ENCODE results near the gene S100A1.

The S100A1 gene

GRCh38 chr1:153610811-153611301, 17.4 kb upstream of the S100A1 start:
- DNase-seq (ENCODE audit: low read depth): no peak

DNA sequence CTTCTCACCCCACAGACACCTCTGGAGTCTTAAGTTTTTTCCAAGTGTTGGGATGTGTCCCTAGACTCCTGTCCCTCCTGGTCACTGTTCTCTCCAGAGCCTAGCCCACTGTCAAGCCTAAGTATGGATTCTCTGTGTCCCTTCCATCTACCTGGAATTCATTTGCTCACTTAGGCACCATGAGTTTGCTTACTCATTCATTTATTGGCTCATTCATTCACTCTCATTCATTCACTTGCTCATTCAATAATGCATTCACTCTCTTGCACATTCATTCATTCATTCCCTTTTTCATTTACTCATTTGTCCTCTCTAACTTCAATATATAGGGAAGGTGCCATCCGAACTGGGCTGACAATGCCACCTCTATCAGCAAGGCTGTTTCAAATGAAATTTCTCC, 16.9 kb upstream of the S100A1 start:
- DNase-seq (ENCODE audit: low read depth): no peak

GRCh38 chr1:153612111-153612754, 16.0 kb upstream of the S100A1 start:
- no peak for DNase-seq (ENCODE audit: low read depth)

GRCh38 chr1:153612755-153613331, 15.4 kb upstream of the S100A1 start, which contains the start of gene S100A16:
Gene S100A16, minus strand, starts transcription at chr1:153613137. Its CDS starts 4,986 bp downstream, at chr1:153608151.
- DNase-seq (ENCODE audit: low read depth): no peak

- no peak for DNase-seq (ENCODE audit: low read depth)
Measured at GRCh38 chr1:153613406-153613805, 14.8 kb upstream of the S100A1 start.

GRCh38 chr1:153614189-153614900, 13.9 kb upstream of the S100A1 start:
- no peak for DNase-seq (ENCODE audit: low read depth)

DNA sequence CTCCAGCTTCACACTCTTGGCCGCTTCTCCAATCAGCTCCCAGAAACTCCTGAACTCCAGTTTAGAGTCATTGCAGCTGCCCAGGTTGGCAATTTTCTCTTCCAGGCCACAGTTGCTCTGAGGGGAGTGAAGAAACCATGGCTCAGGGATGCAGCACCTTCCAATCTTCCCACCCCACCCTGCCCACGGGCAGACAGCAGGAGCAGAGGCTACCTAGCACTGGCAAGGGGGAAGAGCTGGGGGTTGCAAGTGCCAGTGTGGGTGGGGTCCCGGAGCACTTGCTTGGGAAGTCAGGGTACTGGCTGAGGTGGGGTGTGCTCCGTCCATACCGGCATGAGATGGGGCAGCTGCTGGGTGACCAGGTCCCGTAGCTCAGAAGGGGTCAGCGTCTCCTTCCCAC, 13.3 kb upstream of the S100A1 start:
- DNase-seq (ENCODE audit: low read depth): no peak

GRCh38 chr1:153615406-153615805, 12.8 kb upstream of the S100A1 start:
- DNase-seq (ENCODE audit: low read depth): no peak

- no peak for DNase-seq (ENCODE audit: low read depth)
Measured at GRCh38 chr1:153616144-153616916, 11.9 kb upstream of the S100A1 start, which contains the start of gene S100A14. Gene S100A14, minus strand, starts transcription at chr1:153616325. Its CDS starts 467 bp downstream, at chr1:153615858.

DNA sequence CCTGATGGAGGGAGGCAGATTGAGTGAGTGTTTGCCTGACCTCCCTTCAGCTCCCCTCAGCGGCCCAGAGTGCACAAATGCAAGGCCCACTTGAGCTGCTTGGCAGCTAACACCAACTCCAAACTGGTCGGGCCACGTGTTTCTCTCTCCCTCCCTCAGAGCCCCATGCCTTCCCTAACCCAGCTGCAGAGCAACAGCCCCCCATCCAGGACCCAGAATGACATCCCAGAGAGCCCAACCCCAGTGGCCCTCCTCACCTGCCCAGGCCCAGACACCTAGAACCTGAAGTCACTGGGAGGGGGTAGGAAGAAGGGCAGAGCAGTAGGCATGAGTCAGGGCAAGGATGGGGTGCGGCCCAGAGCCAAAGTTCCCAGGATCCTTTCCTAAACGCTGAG, 11.3 kb upstream of the S100A1 start:
- DNase-seq (ENCODE audit: low read depth): no peak

GRCh38 chr1:153617663-153618062, 10.6 kb upstream of the S100A1 start:
- no peak for DNase-seq (ENCODE audit: low read depth)

DNA sequence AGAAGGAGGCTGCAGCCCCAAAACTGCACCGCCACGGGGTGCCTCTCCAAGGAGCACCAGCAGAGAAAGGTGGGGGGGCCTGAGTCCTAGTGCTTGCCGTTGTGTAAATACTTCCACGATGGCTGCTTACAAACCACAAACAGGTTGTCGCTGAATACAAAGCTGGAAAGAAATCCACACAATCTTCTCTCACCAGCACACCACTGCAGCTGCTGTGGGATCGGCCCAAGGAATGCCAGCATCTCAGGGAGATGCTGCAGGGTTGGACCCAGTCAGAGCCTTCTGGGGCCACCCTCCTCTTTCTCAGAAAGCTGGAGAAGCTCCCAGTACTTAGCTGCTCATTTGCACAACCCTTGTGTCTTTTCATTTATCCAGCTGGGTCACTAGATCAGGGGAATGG, 9.1 kb upstream of the S100A1 start:
- no peak for DNase-seq (ENCODE audit: low read depth)

DNA sequence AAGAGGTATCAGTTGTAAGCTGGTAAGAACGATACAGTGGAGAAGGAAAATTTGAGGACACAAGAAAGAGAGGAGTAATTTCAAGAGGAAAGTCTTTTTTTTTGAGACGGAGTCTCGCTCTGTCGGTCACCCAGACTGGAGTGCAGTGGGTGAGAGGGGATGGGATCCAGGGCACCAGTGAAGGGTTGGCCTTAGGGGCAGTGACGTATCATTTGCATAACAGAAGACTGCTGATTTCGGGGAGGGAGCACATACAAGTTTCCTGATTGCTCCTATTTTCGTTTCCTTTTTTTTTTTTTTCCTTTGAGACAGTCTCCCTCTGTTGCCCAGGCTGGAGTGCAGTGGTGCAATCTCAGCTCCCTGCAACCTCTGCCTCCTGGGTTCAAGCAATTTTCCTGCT, 5.1 kb upstream of the S100A1 start:
- no peak for DNase-seq (ENCODE audit: low read depth)

DNA sequence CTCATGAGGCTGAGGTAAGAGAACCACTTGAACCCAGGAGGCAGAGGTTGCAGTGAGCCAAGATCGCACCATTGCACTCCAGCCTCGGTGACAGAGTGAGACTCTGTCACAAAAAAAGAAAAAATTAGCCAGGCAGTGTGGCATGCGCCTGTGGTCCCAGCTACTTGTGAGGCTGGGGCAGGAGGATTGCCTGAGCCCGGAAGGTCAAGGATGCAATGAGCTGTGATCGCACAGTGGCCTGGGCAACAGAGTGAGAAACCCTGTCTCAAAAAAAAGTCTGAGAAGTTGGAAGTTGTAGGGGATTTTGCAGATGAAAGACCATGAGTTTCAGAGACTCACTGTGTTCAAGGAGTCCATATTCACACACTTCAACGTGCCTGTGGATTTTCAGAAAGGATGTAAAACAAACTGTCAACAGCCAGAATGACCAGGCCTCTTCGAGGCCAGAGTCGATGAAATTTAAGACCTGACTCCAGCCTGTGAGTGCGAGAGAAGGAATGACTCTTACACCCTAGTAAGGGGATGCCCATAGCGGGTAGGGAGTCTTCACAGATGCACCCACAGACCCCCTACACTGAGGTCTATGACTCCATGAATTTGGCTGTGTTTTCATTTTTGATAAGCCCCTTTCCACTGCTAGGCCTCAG, 3.1 kb upstream of the S100A1 start:
- DNase-seq (ENCODE audit: low read depth): no peak

- DNase-seq (ENCODE audit: low read depth): no peak
Measured at GRCh38 chr1:153626477-153626903, 1.7 kb upstream of the S100A1 start.

DNA sequence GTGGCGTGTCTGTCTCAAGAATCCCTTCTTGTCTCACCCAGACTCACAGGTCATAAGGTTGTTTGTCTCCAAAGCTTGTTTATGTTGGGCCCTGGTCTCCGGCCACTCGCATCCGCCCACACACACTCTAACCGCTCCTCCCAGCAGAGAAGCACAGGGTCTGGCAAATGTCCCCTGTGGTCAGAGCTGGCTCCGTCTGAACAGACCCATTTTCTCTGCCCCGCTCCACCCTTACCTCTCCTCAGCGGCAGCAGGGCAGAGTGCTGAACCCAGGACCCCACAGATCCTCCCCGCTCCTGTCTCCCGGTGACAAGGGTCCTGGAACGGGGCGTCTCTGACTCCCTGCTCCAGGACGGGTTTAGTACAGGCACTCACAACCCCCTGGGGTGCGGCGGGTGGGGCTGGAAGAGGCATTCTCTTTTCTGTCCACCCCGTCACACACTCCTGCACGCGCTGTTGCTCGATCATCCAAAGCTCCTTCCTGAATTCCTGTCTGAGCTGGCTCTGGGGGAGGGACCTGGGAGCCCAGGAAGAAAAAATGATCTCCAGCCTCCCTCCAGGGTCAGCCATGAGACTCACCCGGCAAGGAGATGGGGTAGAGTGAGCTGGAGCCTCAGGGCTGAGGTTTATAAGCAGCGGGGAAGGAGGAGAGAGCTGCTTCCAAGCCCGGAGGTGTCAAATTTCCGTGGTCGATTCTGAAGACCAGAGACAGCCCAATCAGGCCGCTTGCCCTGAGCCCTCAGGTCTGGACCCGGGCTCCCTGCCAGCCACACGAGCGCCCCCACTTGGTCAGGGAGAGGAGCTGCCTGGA, 1.1 kb upstream of the S100A1 start, which contains the start of gene S100A13:
Gene S100A13, minus strand, starts transcription at position 602 of the 811 bp plus-strand sequence. CDS start 1,033 bp downstream, outside the sequence.
- DNase-seq (ENCODE audit: low read depth): peak; percentile 77

- no peak for DNase-seq (ENCODE audit: low read depth)
Measured at GRCh38 chr1:153628638-153629342, 556 bp downstream of the S100A1 start.

- DNase-seq (ENCODE audit: low read depth): no peak
Measured at GRCh38 chr1:153629343-153629665, 1.1 kb downstream of the S100A1 start.

DNA sequence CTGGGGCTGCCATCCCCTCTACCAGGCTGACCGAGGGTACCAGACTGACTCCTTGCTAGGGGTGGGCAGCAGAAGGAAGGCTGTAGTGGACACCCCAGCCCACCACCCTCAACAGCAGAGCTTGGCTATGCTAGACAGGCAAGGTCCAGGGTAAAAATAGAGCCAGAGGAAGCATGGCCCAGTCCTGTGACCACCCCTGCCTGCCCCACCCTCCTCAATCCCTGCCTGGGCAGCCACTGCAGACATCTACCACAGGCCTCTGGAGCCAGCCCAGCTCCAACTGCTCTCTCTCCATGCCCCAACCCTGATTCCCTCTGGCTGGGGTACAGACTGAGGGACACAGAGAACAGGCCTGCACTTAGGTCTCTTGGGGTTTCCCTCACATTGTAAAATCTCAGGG, 1.7 kb downstream of the S100A1 start:
- DNase-seq (ENCODE audit: low read depth): no peak

- no peak for DNase-seq (ENCODE audit: low read depth)
Measured at GRCh38 chr1:153630384-153630783, 2.1 kb downstream of the S100A1 start.
